HG02610 (cell line): ENCODE results near the gene USP5.
"Not testable (repeated sequence)": the region's sequence is repeated elsewhere in the genome, so short reads cannot be mapped to it uniquely, and the experiment has no call there.

ENCODE experiments used
- ATAC-seq: cut with Tn5 transposase; IDR thresholded peaks from one replicate; pipeline ENCODE4 v1.9.1; 2021; ENCODE audit warnings: mild to moderate bottlenecking, moderate library complexity; ENCODE audit not compliant: unreplicated experiment

Gene USP5

GRCh38 chr12:6883683-6884082 is 31.7 kb downstream of the USP5 start:
- ATAC-seq = no peak

- ATAC-seq = no peak
These were observed 32.6 kb downstream of the USP5 start for GRCh38 chr12:6884539-6884938.

- ATAC-seq = not testable (repeated sequence)
These were observed 34.5 kb downstream of the USP5 start for GRCh38 chr12:6886206-6886999.

- ATAC-seq = no peak
These were observed 35.5 kb downstream of the USP5 start for GRCh38 chr12:6887460-6887859.

- no peak for ATAC-seq
These were observed 36.4 kb downstream of the USP5 start for GRCh38 chr12:6888360-6888759.

GRCh38 chr12:6888794-6889193 is 36.8 kb downstream of the USP5 start:
- not testable (repeated sequence) for ATAC-seq

GRCh38 chr12:6889775-6890573 is 38.0 kb downstream of the USP5 start:
- ATAC-seq = not testable (repeated sequence)

- ATAC-seq = peak; percentile 91
These were observed 39.1 kb downstream of the USP5 start for GRCh38 chr12:6890789-6891645.

- ATAC-seq = no peak
These were observed 39.7 kb downstream of the USP5 start for GRCh38 chr12:6891646-6892001.

GRCh38 chr12:6892683-6893082 is 40.7 kb downstream of the USP5 start:
- not testable (repeated sequence) for ATAC-seq

- no peak for ATAC-seq
These were observed 42.4 kb downstream of the USP5 start for GRCh38 chr12:6894321-6894720.

- ATAC-seq = no peak
These were observed 45.0 kb downstream of the USP5 start for GRCh38 chr12:6896846-6897435.

GRCh38 chr12:6899427-6899826 is 47.5 kb downstream of the USP5 start:
- no peak for ATAC-seq

GRCh38 chr12:6899837-6900519 is 48.0 kb downstream of the USP5 start:
- ATAC-seq = no peak

- ATAC-seq = no peak
These were observed 50.5 kb downstream of the USP5 start for GRCh38 chr12:6902448-6902847.

- ATAC-seq = no peak
These were observed 51.8 kb downstream of the USP5 start for GRCh38 chr12:6903722-6904121.

- peak; percentile 89 for ATAC-seq
These were observed 52.6 kb downstream of the USP5 start, which contains the start of gene LRRC23 for GRCh38 chr12:6904280-6905276. TSS of gene LRRC23 (plus strand) at chr12:6904822. CDS start at chr12:6905634, 812 bp downstream.

GRCh38 chr12:6905414-6906040 is 53.6 kb downstream of the USP5 start:
- ATAC-seq = no peak
